ENCODE results near the gene SLFN11. TPM values are rescaled to one million over a fixed set of nuclear protein-coding genes. Genes with fewer than 3 reads are reported as not detected.

The SLFN11 gene
- total RNA-seq, 1 donor from 2014 or later: 22.4 TPM

DNA sequence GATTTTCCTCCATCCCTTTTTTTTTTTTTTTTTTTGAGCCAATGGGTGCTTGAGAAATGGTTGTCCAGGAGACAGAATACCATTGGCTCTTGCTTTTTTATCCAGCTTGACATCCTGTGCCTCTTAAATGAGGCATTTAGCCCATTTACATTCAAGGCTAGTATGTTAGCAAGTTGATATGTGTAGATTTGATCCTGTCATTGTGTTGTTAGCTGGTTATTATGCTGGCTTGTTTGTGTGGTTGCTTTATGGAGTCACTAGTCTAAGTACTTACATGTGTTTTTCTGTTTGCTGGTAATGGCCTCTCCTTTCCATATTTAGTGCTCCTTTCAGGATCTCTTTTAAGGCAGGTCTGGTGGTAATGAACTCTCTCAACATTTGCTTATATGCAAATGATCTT, 14.1 kb upstream of the SLFN11 start:
- no peak overlapping the region for H3K4me3 Mint-ChIP-seq
- POLR2A ChIA-PET: no interaction called here
- no peak for DNase-seq

DNA sequence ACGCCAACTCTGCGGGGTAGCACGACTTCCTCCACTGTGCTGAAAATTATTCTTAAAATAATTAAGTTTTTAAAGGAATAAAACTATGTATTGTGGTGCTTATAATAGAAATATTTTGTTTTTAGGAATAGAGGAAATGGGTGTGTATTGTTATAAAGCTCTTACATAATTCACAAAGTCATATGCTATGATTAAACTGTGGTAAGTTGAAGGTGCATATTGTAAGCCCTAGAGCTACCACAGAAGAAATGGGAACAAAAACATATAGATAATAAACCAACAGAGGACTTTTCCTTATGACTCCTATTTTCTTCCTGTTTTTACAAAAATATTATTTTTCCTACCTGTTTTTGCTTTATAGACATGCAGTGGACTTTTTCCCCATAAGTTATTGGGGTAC, 4.3 kb upstream of the SLFN11 start:
- H3K27me3 Mint-ChIP-seq: no peaks in the 10 kb centered on the region
- peaks cover 10% of the 10 kb centered on the region for H3K36me3 Mint-ChIP-seq (ENCODE audit: low read depth)
- ChIA-PET CTCF (no interaction called here), POLR2A (no interaction called here)
- ATAC-seq (ENCODE audit: low read depth): no peak
- H3K4me1 Mint-ChIP-seq: peaks cover 46% of the 10 kb centered on the region
- no peak for DNase-seq
- TF ChIP-seq, protein P1, sequence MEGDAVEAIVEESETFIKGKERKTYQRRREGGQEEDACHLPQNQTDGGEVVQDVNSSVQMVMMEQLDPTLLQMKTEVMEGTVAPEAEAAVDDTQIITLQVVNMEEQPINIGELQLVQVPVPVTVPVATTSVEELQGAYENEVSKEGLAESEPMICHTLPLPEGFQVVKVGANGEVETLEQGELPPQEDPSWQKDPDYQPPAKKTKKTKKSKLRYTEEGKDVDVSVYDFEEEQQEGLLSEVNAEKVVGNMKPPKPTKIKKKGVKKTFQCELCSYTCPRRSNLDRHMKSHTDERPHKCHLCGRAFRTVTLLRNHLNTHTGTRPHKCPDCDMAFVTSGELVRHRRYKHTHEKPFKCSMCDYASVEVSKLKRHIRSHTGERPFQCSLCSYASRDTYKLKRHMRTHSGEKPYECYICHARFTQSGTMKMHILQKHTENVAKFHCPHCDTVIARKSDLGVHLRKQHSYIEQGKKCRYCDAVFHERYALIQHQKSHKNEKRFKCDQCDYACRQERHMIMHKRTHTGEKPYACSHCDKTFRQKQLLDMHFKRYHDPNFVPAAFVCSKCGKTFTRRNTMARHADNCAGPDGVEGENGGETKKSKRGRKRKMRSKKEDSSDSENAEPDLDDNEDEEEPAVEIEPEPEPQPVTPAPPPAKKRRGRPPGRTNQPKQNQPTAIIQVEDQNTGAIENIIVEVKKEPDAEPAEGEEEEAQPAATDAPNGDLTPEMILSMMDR (IDR thresholded peaks at IDR 0.05): no peak
- no peak overlapping the region for H3K27ac Mint-ChIP-seq
- H3K9me3 Mint-ChIP-seq: no peaks in the 10 kb centered on the region
- no peak overlapping the region for H3K4me3 Mint-ChIP-seq
- intact Hi-C loops (cut with micrococcal nuclease): no loop called here

More for the DNA sequence above, 14.1 kb upstream of the SLFN11 start:
- peaks cover 2% of the 10 kb centered on the region for H3K27me3 Mint-ChIP-seq
- peaks cover 10% of the 10 kb centered on the region for H3K4me1 Mint-ChIP-seq
- TF ChIP-seq, protein P1 (IDR thresholded peaks at IDR 0.05): no peak
- ATAC-seq (ENCODE audit: low read depth): no peak
- intact Hi-C loops (cut with micrococcal nuclease): no loop called here
- no peaks in the 10 kb centered on the region for H3K36me3 Mint-ChIP-seq (ENCODE audit: low read depth)
- no peaks in the 10 kb centered on the region for H3K9me3 Mint-ChIP-seq
- H3K27ac Mint-ChIP-seq: no peak overlapping the region
- CTCF ChIA-PET: interaction anchor here (1.5 kb wide), 1 partner anchor 75 kb away, joined by 3 read pairs; no protein-coding TSS in a partner anchor

DNA sequence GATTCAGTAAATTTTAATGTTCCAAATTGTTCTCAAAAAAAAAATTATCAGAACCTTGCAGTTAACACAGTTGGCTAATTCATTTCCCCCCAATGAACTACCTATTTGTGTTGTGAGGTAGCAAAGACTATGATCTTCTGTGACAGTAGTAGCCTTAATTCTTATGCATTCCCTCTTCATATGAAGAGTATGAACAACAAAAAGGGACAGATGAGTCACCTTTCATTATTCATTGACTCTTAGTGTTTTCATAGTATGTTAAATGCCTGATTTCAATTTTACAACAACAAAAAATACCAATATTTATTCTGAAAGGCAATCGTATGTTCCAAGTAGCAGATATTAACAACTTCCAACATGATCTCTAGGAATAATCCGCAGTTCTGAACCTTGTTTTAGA, 3.6 kb upstream of the SLFN11 start:
- CTCF ChIA-PET: no interaction called here
- no peak overlapping the region for H3K27ac Mint-ChIP-seq

DNA sequence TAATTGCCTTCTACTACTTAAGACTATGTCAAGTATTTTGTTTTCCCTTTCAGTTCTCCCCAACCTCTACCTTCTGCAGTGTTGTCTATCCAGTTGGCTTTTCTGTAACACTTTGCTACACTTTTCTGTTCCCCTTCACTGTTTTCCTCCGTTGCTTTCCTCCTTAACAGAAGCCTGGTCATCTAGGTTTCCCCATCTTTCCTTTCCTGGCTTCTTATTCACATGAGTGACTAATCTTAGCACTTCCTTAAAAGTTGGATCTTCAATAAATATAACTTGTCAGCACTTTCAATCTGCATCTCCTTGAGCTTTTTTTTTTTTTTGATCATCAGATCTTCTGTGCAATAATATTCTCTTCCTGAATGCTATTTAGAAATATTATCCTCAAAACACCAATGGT, 2.8 kb upstream of the SLFN11 start:
- Mint-ChIP-seq H3K4me1 (peaks cover 43% of the 10 kb centered on the region), H3K36me3 (ENCODE audit: low read depth) (peaks cover 10% of the 10 kb centered on the region), H3K27me3 (no peaks in the 10 kb centered on the region), H3K4me3 (peak overlapping the region; percentile 4), H3K9me3 (no peaks in the 10 kb centered on the region), H3K27ac (peak overlapping the region; percentile 54)
- CTCF ChIA-PET: no interaction called here
- intact Hi-C loops (cut with micrococcal nuclease): no loop called here
- ATAC-seq (ENCODE audit: low read depth) (no peak), DNase-seq (no peak)
- TF ChIP-seq, protein P1 (IDR thresholded peaks at IDR 0.05): no peak
- POLR2A ChIA-PET: interaction anchor here (0.5 to 1.0 kb wide), 2 partner anchors 24 to 111 kb away, joined by 3 read pairs; no protein-coding TSS in a partner anchor

More for the DNA sequence above, 3.6 kb upstream of the SLFN11 start:
- H3K9me3 Mint-ChIP-seq: no peaks in the 10 kb centered on the region
- TF ChIP-seq, protein P1 (IDR thresholded peaks at IDR 0.05): no peak
- no peak for ATAC-seq (ENCODE audit: low read depth)
- DNase-seq: no peak
- H3K27me3 Mint-ChIP-seq: no peaks in the 10 kb centered on the region
- no peak overlapping the region for H3K4me3 Mint-ChIP-seq
- H3K4me1 Mint-ChIP-seq: peaks cover 43% of the 10 kb centered on the region
- intact Hi-C loops (cut with micrococcal nuclease): no loop called here
- POLR2A ChIA-PET: no interaction called here
- peaks cover 10% of the 10 kb centered on the region for H3K36me3 Mint-ChIP-seq (ENCODE audit: low read depth)

DNA sequence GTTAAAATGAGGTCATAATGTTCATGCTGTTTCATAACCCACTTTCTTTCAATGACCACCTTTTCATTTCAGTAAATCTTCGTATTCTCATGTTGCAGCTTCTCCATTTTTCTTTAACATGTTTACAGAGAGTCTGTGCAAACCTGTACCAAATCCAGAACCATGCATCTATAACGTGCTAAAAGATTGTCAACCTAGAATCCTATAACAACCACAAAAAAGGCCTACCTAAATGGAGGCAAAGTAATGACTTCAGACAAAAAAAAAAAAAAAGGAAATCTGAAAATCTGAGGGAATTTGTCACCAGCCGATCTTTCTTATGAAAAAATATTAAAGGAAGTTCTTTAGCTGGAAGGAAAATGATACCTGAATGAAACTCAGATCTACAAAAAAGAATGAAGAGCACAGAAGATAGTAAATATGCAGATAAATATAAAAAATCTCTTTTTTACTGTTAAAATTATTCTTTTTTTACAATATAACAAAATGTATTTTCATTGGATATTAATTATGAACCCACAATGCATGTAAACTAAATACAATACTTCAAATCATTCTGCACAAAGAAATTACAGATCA, 1.4 kb upstream of the SLFN11 start:
- Mint-ChIP-seq H3K4me3 (peak overlapping the region; percentile 99), H3K27me3 (no peaks in the 10 kb centered on the region), H3K4me1 (peaks cover 43% of the 10 kb centered on the region), H3K36me3 (ENCODE audit: low read depth) (peaks cover 10% of the 10 kb centered on the region), H3K9me3 (peaks cover 8% of the 10 kb centered on the region), H3K27ac (peak overlapping the region; percentile 98)
- intact Hi-C loops (cut with micrococcal nuclease): loop anchor here (1.0 kb wide), 2 partner anchors 112 to 133 kb away; no protein-coding TSS in a partner anchor
- CTCF ChIA-PET: no interaction called here
- ATAC-seq (ENCODE audit: low read depth) (no peak), DNase-seq (no peak)
- TF ChIP-seq, protein P1 (IDR thresholded peaks at IDR 0.05): no peak
- POLR2A ChIA-PET: interaction anchor here (0.7 to 2.6 kb wide), 4 partner anchors 29 to 438 kb away, joined by 3 to 7 read pairs (median 6); partner anchors contain the start of gene SLFN12
